ENCODE measurements around the gene RAB3IP.

DNA sequence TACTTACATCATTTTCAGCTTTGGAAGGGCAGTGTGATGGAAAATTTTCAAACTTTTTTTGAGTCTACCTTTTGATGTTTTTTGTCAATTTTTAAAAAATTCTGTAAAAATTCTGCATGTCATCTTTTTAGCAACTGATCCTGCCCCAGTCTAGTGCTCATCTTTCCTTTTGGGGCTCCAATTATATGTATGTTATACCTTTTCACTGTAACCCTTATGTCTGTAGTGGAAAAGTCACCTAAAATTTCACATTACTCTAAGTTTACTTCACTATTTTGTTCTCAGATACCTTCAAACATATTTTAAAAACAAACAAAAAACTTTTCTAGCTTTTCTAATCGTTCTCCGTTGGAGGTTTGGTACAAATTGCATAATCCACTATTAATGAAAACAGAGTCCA, 53.9 kb downstream of the RAB3IP start:
- TF ChIP-seq, protein P1, sequence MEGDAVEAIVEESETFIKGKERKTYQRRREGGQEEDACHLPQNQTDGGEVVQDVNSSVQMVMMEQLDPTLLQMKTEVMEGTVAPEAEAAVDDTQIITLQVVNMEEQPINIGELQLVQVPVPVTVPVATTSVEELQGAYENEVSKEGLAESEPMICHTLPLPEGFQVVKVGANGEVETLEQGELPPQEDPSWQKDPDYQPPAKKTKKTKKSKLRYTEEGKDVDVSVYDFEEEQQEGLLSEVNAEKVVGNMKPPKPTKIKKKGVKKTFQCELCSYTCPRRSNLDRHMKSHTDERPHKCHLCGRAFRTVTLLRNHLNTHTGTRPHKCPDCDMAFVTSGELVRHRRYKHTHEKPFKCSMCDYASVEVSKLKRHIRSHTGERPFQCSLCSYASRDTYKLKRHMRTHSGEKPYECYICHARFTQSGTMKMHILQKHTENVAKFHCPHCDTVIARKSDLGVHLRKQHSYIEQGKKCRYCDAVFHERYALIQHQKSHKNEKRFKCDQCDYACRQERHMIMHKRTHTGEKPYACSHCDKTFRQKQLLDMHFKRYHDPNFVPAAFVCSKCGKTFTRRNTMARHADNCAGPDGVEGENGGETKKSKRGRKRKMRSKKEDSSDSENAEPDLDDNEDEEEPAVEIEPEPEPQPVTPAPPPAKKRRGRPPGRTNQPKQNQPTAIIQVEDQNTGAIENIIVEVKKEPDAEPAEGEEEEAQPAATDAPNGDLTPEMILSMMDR (IDR thresholded peaks at IDR 0.05 in 2 of 3, conservative IDR thresholded peaks at IDR 0.05 in 1 of 3; ENCODE audit: control insufficient read depth in 2 of 3, extremely low read depth in 1 of 3, insufficient read depth in 1 of 3, low read depth in 3 of 3, low read length in 3 of 3), result no peak
- TF ChIP-seq, protein P2, sequence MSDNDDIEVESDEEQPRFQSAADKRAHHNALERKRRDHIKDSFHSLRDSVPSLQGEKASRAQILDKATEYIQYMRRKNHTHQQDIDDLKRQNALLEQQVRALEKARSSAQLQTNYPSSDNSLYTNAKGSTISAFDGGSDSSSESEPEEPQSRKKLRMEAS (IDR thresholded peaks at IDR 0.05; ENCODE audit: low read depth, low read length), result no peak
- no peak for TF ChIP-seq SP1 (IDR thresholded peaks at IDR 0.05; ENCODE audit: low read depth, low read length)
- TF ChIP-seq, protein P3, sequence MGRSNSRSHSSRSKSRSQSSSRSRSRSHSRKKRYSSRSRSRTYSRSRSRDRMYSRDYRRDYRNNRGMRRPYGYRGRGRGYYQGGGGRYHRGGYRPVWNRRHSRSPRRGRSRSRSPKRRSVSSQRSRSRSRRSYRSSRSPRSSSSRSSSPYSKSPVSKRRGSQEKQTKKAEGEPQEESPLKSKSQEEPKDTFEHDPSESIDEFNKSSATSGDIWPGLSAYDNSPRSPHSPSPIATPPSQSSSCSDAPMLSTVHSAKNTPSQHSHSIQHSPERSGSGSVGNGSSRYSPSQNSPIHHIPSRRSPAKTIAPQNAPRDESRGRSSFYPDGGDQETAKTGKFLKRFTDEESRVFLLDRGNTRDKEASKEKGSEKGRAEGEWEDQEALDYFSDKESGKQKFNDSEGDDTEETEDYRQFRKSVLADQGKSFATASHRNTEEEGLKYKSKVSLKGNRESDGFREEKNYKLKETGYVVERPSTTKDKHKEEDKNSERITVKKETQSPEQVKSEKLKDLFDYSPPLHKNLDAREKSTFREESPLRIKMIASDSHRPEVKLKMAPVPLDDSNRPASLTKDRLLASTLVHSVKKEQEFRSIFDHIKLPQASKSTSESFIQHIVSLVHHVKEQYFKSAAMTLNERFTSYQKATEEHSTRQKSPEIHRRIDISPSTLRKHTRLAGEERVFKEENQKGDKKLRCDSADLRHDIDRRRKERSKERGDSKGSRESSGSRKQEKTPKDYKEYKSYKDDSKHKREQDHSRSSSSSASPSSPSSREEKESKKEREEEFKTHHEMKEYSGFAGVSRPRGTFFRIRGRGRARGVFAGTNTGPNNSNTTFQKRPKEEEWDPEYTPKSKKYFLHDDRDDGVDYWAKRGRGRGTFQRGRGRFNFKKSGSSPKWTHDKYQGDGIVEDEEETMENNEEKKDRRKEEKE (IDR thresholded peaks at IDR 0.05), result no peak
- no peak for TF ChIP-seq POLR2AphosphoS2 (IDR thresholded peaks at IDR 0.05; ENCODE audit: low read depth, low read length)
- no peak for TF ChIP-seq CREB1 (IDR thresholded peaks at IDR 0.05; ENCODE audit: low read depth)
- no peak for TF ChIP-seq KLF5 (IDR thresholded peaks at IDR 0.05; ENCODE audit: partially characterized antibody)
- TF ChIP-seq SRF (IDR thresholded peaks at IDR 0.05; ENCODE audit: low read depth in 2 of 2, low read length in 2 of 2), result no peak
- no peak for TF ChIP-seq POLR2AphosphoS5 (IDR thresholded peaks at IDR 0.05; ENCODE audit: low read length)
- TF ChIP-seq RELA (IDR thresholded peaks at IDR 0.05; ENCODE audit: borderline replicate concordance, partially characterized antibody), result no peak
- no peak for TF ChIP-seq SMAD1 (IDR thresholded peaks at IDR 0.05; ENCODE audit: low read depth, partially characterized antibody)
- no peak for TF ChIP-seq MXI1 (IDR thresholded peaks at IDR 0.05; ENCODE audit: low read depth, low read length)
- TF ChIP-seq MYC (IDR thresholded peaks at IDR 0.05; ENCODE audit: insufficient read depth, insufficient read length, insufficient replicate concordance, low read length, severe bottlenecking), result no peak
